K562 (cell line): ENCODE results near the gene TTC38. TPM values are rescaled to one million over a fixed set of nuclear protein-coding genes. Genes with fewer than 3 reads are reported as not detected.
"Not testable (repeated sequence)": the region's sequence is repeated elsewhere in the genome, so short reads cannot be mapped to it uniquely, and the experiment has no call there.

Experiments used
- ATAC-seq: fragments of 200-7000 bp; cut with Tn5 transposase; 3 replicates; pipeline ENCODE4 v1.9.1; 2020; ENCODE audit warnings: moderate library complexity
- BruUV-seq: library from RNA; stranded (reverse); fragments of 400-500 nt; replicated peaks from 2 replicates; lab custom pipeline; 2021; lab: Mats Ljungman, UMichigan
- CTCF ChIA-PET: fragments of 300-600 bp; formaldehyde crosslinking; extraction: SDS; loops from one replicate; lab custom pipeline; 2021; ENCODE audit warnings: low intra/inter-chr PET ratio; lab: Yijun Ruan, JAX
- POLR2A ChIA-PET: fragments of 300-600, 350-650 bp; sonication (Branson Sonifier 250); formaldehyde crosslinking; extraction: SDS; loops from one replicate; lab custom pipeline; 2021; ENCODE audit warnings: antibody characterized with exemption, inconsistent platforms; lab: Yijun Ruan, JAX
- DNase-seq, 4 experiments: peaks; one replicate each; pipeline versions ENCODE4 v3.0.0 to v3.0.0-alpha.2; 2011 to 2018; ENCODE audit warnings: low spot score in 3 of 4, mixed read lengths in 3 of 4; ENCODE audit errors: extremely low read depth in 1 of 4
- FAIRE-seq: peaks from 2 replicates; lab custom pipeline; 2011; peaks lifted over from hg19 to GRCh38; lab: Jason Lieb, UNC
- H2AFZ ChIP-seq: 2 replicates; pipeline ENCODE4 v1.6.0; 2011; ENCODE audit warnings: low read depth, low read length, control low read depth, inconsistent platforms
- H3K27ac ChIP-seq: fragments of 200-600 bp; 3 replicates; pipeline ENCODE4 v1.8.0; 2011; ENCODE audit warnings: low read depth, mild to moderate bottlenecking, control low read depth, inconsistent platforms, low read length, moderate library complexity, mixed read lengths; ENCODE audit errors: extremely low read depth
- H3K27me3 ChIP-seq, 2 experiments: fragments of 300-600 bp in 1 of 2; 2 replicates in 1 of 2; 3 replicates in 1 of 2; pipeline versions ENCODE4 v1.6.0 to v1.8.0; 2011; ENCODE audit warnings: inconsistent platforms in 2 of 2, low read length in 2 of 2, mild to moderate bottlenecking in 1 of 2, mixed read lengths in 1 of 2, moderate library complexity in 1 of 2; ENCODE audit not compliant: control insufficient read depth in 2 of 2, insufficient read depth in 2 of 2
- H3K36me3 ChIP-seq: fragments of 300-600 bp; 3 replicates; pipeline ENCODE4 v1.8.0; 2011; ENCODE audit warnings: mild to moderate bottlenecking, low read length, inconsistent platforms; ENCODE audit not compliant: control insufficient read depth, insufficient read depth
- H3K4me1 ChIP-seq, 2 experiments: fragments of 200-600 bp in 1 of 2; replicated peaks in 1 of 2; 2 replicates in 1 of 2; 3 replicates in 1 of 2; pipeline versions ENCODE4 v1.5.1 to v1.8.0; 2011; ENCODE audit warnings: inconsistent platforms in 2 of 2, low read length in 2 of 2, mild to moderate bottlenecking in 1 of 2, mixed read lengths in 1 of 2, moderate library complexity in 1 of 2; ENCODE audit not compliant: control insufficient read depth in 2 of 2, insufficient read depth in 2 of 2
- H3K4me2 ChIP-seq: 2 replicates; pipeline ENCODE4 v1.6.1; 2011; ENCODE audit warnings: low read length, control low read depth, inconsistent platforms, mixed read lengths; ENCODE audit not compliant: insufficient read depth
- H3K4me3 ChIP-seq: fragments of 200-600 bp; sonication (generic), shearing (Covaris generic); 2 replicates; pipeline ENCODE4 v1.5.1; 2016; ENCODE audit warnings: control low read depth, inconsistent platforms
- H3K79me2 ChIP-seq: fragments of 200-600 bp; 3 replicates; pipeline ENCODE4 v1.8.0; 2011; ENCODE audit warnings: low read length, inconsistent platforms; ENCODE audit not compliant: control insufficient read depth, insufficient read depth
- H3K9ac ChIP-seq, 2 experiments: 2 replicates each; pipeline versions ENCODE4 v1.6.0 to v1.6.1; 2011; ENCODE audit warnings: low read depth in 2 of 2, low read length in 2 of 2, control low read depth in 1 of 2, inconsistent platforms in 1 of 2, mild to moderate bottlenecking in 1 of 2, mixed read lengths in 1 of 2; ENCODE audit not compliant: insufficient read depth in 1 of 2
- H3K9me1 ChIP-seq: one replicate; pipeline ENCODE4 v1.6.0; 2011; ENCODE audit warnings: inconsistent platforms, mild to moderate bottlenecking, low read length, moderate library complexity; ENCODE audit not compliant: control insufficient read depth, insufficient read depth
- H3K9me3 ChIP-seq: replicated peaks from 2 replicates; pipeline ENCODE4 v1.5.1; 2011; ENCODE audit warnings: low read depth, low read length, inconsistent platforms; ENCODE audit not compliant: control insufficient read depth, insufficient read depth
- H4K20me1 ChIP-seq: replicated peaks from 2 replicates; pipeline ENCODE4 v1.6.1; 2011; ENCODE audit warnings: low read length, inconsistent platforms, mixed read lengths; ENCODE audit not compliant: control insufficient read depth, insufficient read depth
- RBBP5 ChIP-seq: fragments of 200-600 bp; sonication (generic); IDR thresholded peaks from 2 replicates; pipeline ENCODE4 v1.6.1; 2012; ENCODE audit warnings: borderline replicate concordance, mild to moderate bottlenecking, low read length, control low read depth, inconsistent platforms; ENCODE audit not compliant: insufficient read depth, poor library complexity, severe bottlenecking
- SMARCC2 ChIP-seq: fragments of 450-650 bp; IDR thresholded peaks from 2 replicates; pipeline ENCODE4 v1.6.1; 2017; ENCODE audit warnings: antibody characterized with exemption, moderate library complexity, mild to moderate bottlenecking, low read depth
- SP1 ChIP-seq: sonication (generic); formaldehyde crosslinking; IDR thresholded peaks from 2 replicates; pipeline ENCODE4 v1.8.1; 2022; ENCODE audit warnings: mild to moderate bottlenecking, missing genetic modification reagents
- WGBS: fragments of 100-300 bp; shearing (Covaris generic); methylation state at CpG from one replicate; pipeline ENCODE4 v1.1.6; 2016; ENCODE audit warnings: low coverage, mixed read lengths; ENCODE audit not compliant: insufficient coverage; ENCODE audit errors: missing lambda C conversion rate; 5-methylcytosine and 5-hydroxymethylcytosine counted together
- in situ Hi-C: fragments of 300-500 bp; cut with MboI; formaldehyde crosslinking; loops from 4 replicates; pipeline ENCODE4 v1.15.0; 2018; ENCODE audit warnings: inconsistent platforms, mixed read lengths
- intact Hi-C: fragments of 100-400 bp; cut with micrococcal nuclease; formaldehyde crosslinking; loops from 2 replicates; pipeline ENCODE4 v1.14.2; 2022
- polyA plus RNA-seq, 8 experiments: library from polyadenylated mRNA; depleted of rRNA in 4 of 8; stranded (reverse) in 5 of 8; unstranded in 3 of 8; fragments of >200 nt; fragmentation: Nextera tagmentation in 2 of 8; fragmentation: Illumina TruSeq in 1 of 8; extraction: Ambion mirVana in 2 of 8; extraction: Trizol in 1 of 8; gene quantifications; 2 replicates each; pipeline versions ENCODE4 v1.2.1 to v1.2.3, GENCODE V29; 2011 to 2014; ENCODE audit warnings: inconsistent platforms in 1 of 8, missing spikeins in 1 of 8
- total RNA-seq, 7 experiments: library from RNA; depleted of rRNA in 6 of 7; stranded (reverse); fragments of >200 nt in 6 of 7; fragmentation: Illumina TruSeq in 2 of 7; extraction: Trizol in 2 of 7; gene quantifications; 2 replicates each; pipeline versions ENCODE4 v1.2.1 to v1.2.3, GENCODE V29; 2011 to 2021; ENCODE audit warnings: low replicate concordance in 1 of 7

TTC38 gene
- total and polyA plus RNA-seq, 9 of the 15 experiments (the other 6 are each of a cell fraction or from before 2014, with no cell fraction given): 0.84 to 28.4 (median 18.1) TPM

DNA sequence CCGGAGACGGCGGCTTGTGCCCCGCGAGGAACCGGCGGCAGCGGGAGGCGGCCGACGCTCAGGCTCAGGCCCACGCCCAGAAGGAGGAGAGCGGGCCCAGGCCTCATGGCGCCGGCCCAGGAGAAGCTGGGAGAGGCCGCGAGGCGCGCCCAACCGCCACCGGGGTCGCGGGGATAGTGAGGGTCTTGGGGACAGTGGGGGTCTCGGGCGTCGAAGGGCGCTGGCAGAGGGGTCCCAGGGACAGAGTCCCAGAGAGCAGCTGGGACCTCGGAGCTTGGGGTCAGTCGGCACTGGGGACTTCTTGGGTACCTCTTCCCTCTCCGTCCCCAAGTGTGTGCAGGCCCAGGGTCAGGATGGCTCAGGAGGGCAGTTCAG lies 4.6 kb upstream of the TTC38 start, which contains the start of gene PKDREJ:
Gene PKDREJ, minus strand, starts transcription at position 128 of the 375 bp plus-strand sequence. Its CDS starts 21 bp downstream, at position 107.
- BruUV-seq: no TSS peak
- TF ChIP-seq SMARCC2 (no peak), SP1 (no peak), RBBP5 (no peak)
- ATAC-seq (no peak), DNase-seq (no peak), FAIRE-seq (no peak)
- intact Hi-C loops: no loop called here
- no peaks in the 10 kb centered on the region for H3K27me3 ChIP-seq
- in situ Hi-C loops: no loop called here
- no peaks in the 10 kb centered on the region for H3K36me3 ChIP-seq
- no peaks in the 10 kb centered on the region for H3K9me1 ChIP-seq
- peaks cover 0 to 8% of the 10 kb centered on the region in 2 experiments; a peak in 3 of 5 replicates for H3K4me1 ChIP-seq
- H3K79me2 ChIP-seq: peaks cover 3% of the 10 kb centered on the region
- ChIA-PET CTCF (no interaction called here), POLR2A (no interaction called here)
- no peak within 1 kb of the TSS for H3K4me2 ChIP-seq
- H3K4me3 ChIP-seq: no peak within 1 kb of the TSS
- no peak within 1 kb of the TSS for H2AFZ ChIP-seq
- H3K9me3 ChIP-seq: no peaks in the 10 kb centered on the region; the same call in none of the 2 replicates
- H4K20me1 ChIP-seq: no peaks in the 10 kb centered on the region
- H3K27ac ChIP-seq: no peak within 1 kb of the TSS
- no CpG with 5 or more reads among the region's 30 CpGs for whole genome bisulfite sequencing
- H3K9ac ChIP-seq: no peak within 1 kb of the TSS

DNA sequence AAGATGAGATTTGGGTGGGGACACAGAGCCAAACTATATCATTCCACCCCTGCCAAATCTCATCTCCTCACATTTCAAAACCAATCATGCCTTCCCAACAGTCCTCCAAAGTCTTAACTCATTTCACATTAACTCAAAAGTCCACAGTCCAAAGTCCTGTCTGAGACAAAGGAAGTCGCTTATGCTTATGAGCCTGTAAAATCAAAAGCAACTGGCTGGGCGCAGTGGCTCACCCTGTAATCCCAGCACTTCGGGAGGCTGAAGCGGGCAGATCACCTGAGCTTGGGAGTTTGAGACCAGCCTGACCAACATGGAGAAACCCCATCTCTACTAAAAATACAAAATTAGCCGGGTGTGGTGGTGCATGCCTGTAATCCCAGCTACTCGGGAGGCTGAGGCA lies 3.3 kb upstream of the TTC38 start:
- BruUV-seq, CTCF ChIA-PET, intact Hi-C loops, H3K27ac ChIP-seq, POLR2A ChIA-PET, H3K4me3 ChIP-seq, H4K20me1 ChIP-seq, H3K4me2 ChIP-seq, DNase-seq, H3K27me3 ChIP-seq, H3K9me3 ChIP-seq, in situ Hi-C loops, H3K9ac ChIP-seq, H2AFZ ChIP-seq, FAIRE-seq, ATAC-seq, H3K9me1 ChIP-seq, H3K36me3 ChIP-seq: not testable (repeated sequence)
- H3K4me1 ChIP-seq: peaks cover 0 to 20% of the 10 kb centered on the region in 2 experiments; a peak in 4 of 5 replicates
- WGBS: 71% methylated on average over 3 of the region's 6 CpGs
- H3K79me2 ChIP-seq: peaks cover 15% of the 10 kb centered on the region
